AG04449 (cell line): ENCODE measurements around the gene C15orf39.
"Not testable (repeated sequence)": the region's sequence is repeated elsewhere in the genome, so short reads cannot be mapped to it uniquely, and the experiment has no call there.

ENCODE experiments used
- CTCF ChIA-PET: fragments of 350-600 bp; formaldehyde crosslinking; extraction: SDS; loops from one replicate; lab custom pipeline; 2021; ENCODE audit warnings: antibody characterized with exemption; lab: Yijun Ruan, JAX
- POLR2A ChIA-PET: fragments of 400-600, 350-600 bp; formaldehyde crosslinking; extraction: SDS; loops from one replicate; lab custom pipeline; 2020; ENCODE audit warnings: antibody characterized with exemption, inconsistent platforms; lab: Yijun Ruan, JAX
- DNase-seq: peaks from one replicate; pipeline ENCODE4 v3.0.0-alpha.2; 2010; ENCODE audit warnings: low read depth, low spot score
- H3K4me3 ChIP-seq: 2 replicates; pipeline ENCODE4 v1.5.1; 2011; ENCODE audit warnings: low read depth, mild to moderate bottlenecking, control low read depth, low read length
- CTCF ChIP-seq: IDR thresholded peaks from one replicate; pipeline ENCODE4 v1.5.1; 2011; ENCODE audit warnings: mild to moderate bottlenecking, moderate library complexity, low read length, control low read depth, inconsistent platforms; ENCODE audit not compliant: insufficient read depth; ENCODE audit errors: missing control alignments

The C15orf39 gene

GRCh38 chr15:75163150-75163564 lies 38.5 kb upstream of the C15orf39 start:
- CTCF ChIA-PET: no interaction called here
- POLR2A ChIA-PET: no interaction called here

GRCh38 chr15:75164625-75165350 lies 36.9 kb upstream of the C15orf39 start:
- TF ChIP-seq CTCF: no peak
- ChIA-PET CTCF (no interaction called here), POLR2A (no interaction called here)
- no peak for DNase-seq
- H3K4me3 ChIP-seq: no peak overlapping the region

More at GRCh38 chr15:75163150-75163564, 38.5 kb upstream of the C15orf39 start:
- H3K4me3 ChIP-seq: no peak overlapping the region
- no peak for DNase-seq
- no peak for TF ChIP-seq CTCF

GRCh38 chr15:75166489-75167063 lies 35.1 kb upstream of the C15orf39 start:
- CTCF ChIA-PET, DNase-seq, POLR2A ChIA-PET, H3K4me3 ChIP-seq: not testable (repeated sequence)

- H3K4me3 ChIP-seq: no peak overlapping the region
- DNase-seq: no peak
- ChIA-PET POLR2A (interaction anchor here (1.0 kb wide), 1 partner anchor 34 kb away, joined by 3 read pairs; the partner anchor contains the start of gene C15orf39), CTCF (interaction anchor here (1.0 to 1.1 kb wide), 2 partner anchors 9 kb away, joined by 3 read pairs; no protein-coding TSS in a partner anchor)
- TF ChIP-seq CTCF: no peak
These were observed 33.9 kb upstream of the C15orf39 start for GRCh38 chr15:75167588-75168350.

- TF ChIP-seq CTCF: no peak
- DNase-seq: no peak
- CTCF ChIA-PET: interaction anchor here (1.0 to 1.1 kb wide), 2 partner anchors 9 kb away, joined by 3 read pairs; no protein-coding TSS in a partner anchor
- POLR2A ChIA-PET: interaction anchor here (1.0 kb wide), 1 partner anchor 33 kb away, joined by 3 read pairs; the partner anchor contains the start of gene C15orf39
- H3K4me3 ChIP-seq: no peak overlapping the region
These were observed 33.3 kb upstream of the C15orf39 start for GRCh38 chr15:75168374-75168773.

- DNase-seq: no peak
- H3K4me3 ChIP-seq: no peak overlapping the region
- ChIA-PET CTCF (no interaction called here), POLR2A (no interaction called here)
- no peak for TF ChIP-seq CTCF
These were observed 31.5 kb upstream of the C15orf39 start for GRCh38 chr15:75170203-75170602.
